ENCODE data around the gene EMD. TPM values are rescaled to one million over a fixed set of nuclear protein-coding genes. Genes with fewer than 3 reads are reported as not detected.
"Not testable (repeated sequence)": the region's sequence is repeated elsewhere in the genome, so short reads cannot be mapped to it uniquely, and the experiment has no call there.

EMD gene
- total RNA-seq, 1 experiment from 2014 or later: 79.6 TPM

GRCh38 chrX:154384284-154384892 is 5.3 kb downstream of the EMD start:
- no peak for DNase-seq (ENCODE audit: low spot score)
- no peak overlapping the region for H3K4me3 ChIP-seq (ENCODE audit: low read depth, low read length, poor library complexity, severe bottlenecking)
- intact Hi-C loops (cut with micrococcal nuclease; ENCODE audit: unreplicated experiment): no loop called here
- no peaks in the 10 kb centered on the region for H3K9me3 ChIP-seq (ENCODE audit: low read depth, low read length, poor library complexity, severe bottlenecking)
- no peaks in the 10 kb centered on the region for H3K27me3 ChIP-seq (replicated peaks; ENCODE audit: insufficient read depth, low read depth, low read length, poor library complexity)
- no peaks in the 10 kb centered on the region for H3K36me3 ChIP-seq (ENCODE audit: insufficient read depth, low read length, poor library complexity, severe bottlenecking)
- H3K4me1 ChIP-seq (ENCODE audit: insufficient read depth, low read length, poor library complexity, severe bottlenecking): no peaks in the 10 kb centered on the region
- no peak overlapping the region for H3K27ac ChIP-seq (ENCODE audit: low read depth, low read length, poor library complexity, severe bottlenecking)
- no TSS peak for BruUV-seq (replicated peaks)
- TF ChIP-seq CTCF (conservative IDR thresholded peaks at IDR 0.05; ENCODE audit: low read depth, low read length) (no peak), EZH2 (IDR thresholded peaks at IDR 0.05; ENCODE audit: borderline replicate concordance, low read depth, low read length, poor library complexity, severe bottlenecking) (no peak)
- ChIA-PET POLR2A (ENCODE audit: low non-redundant PET) (no interaction called here), CTCF (interaction anchor here (1.3 kb wide), 1 partner anchor 11 kb away, joined by 4 read pairs; no protein-coding TSS in a partner anchor)

- H3K9me3 ChIP-seq (ENCODE audit: low read depth, low read length, poor library complexity, severe bottlenecking); H3K27ac ChIP-seq (ENCODE audit: low read depth, low read length, poor library complexity, severe bottlenecking); DNase-seq (ENCODE audit: low spot score); intact Hi-C loops (cut with micrococcal nuclease; ENCODE audit: unreplicated experiment); POLR2A ChIA-PET (ENCODE audit: low non-redundant PET); H3K4me1 ChIP-seq (ENCODE audit: insufficient read depth, low read length, poor library complexity, severe bottlenecking); H3K36me3 ChIP-seq (ENCODE audit: insufficient read depth, low read length, poor library complexity, severe bottlenecking); H3K27me3 ChIP-seq (replicated peaks; ENCODE audit: insufficient read depth, low read depth, low read length, poor library complexity); H3K4me3 ChIP-seq (ENCODE audit: low read depth, low read length, poor library complexity, severe bottlenecking); BruUV-seq (replicated peaks); CTCF ChIA-PET: not testable (repeated sequence)
These were observed 9.0 kb downstream of the EMD start for GRCh38 chrX:154388094-154388493.

GRCh38 chrX:154388649-154389048 is 9.6 kb downstream of the EMD start:
- POLR2A ChIA-PET (ENCODE audit: low non-redundant PET); H3K27me3 ChIP-seq (replicated peaks; ENCODE audit: insufficient read depth, low read depth, low read length, poor library complexity); CTCF ChIA-PET; H3K36me3 ChIP-seq (ENCODE audit: insufficient read depth, low read length, poor library complexity, severe bottlenecking); DNase-seq (ENCODE audit: low spot score); H3K4me1 ChIP-seq (ENCODE audit: insufficient read depth, low read length, poor library complexity, severe bottlenecking); H3K9me3 ChIP-seq (ENCODE audit: low read depth, low read length, poor library complexity, severe bottlenecking); BruUV-seq (replicated peaks); H3K27ac ChIP-seq (ENCODE audit: low read depth, low read length, poor library complexity, severe bottlenecking); intact Hi-C loops (cut with micrococcal nuclease; ENCODE audit: unreplicated experiment); H3K4me3 ChIP-seq (ENCODE audit: low read depth, low read length, poor library complexity, severe bottlenecking): not testable (repeated sequence)

- POLR2A ChIA-PET (ENCODE audit: low non-redundant PET); BruUV-seq (replicated peaks); CTCF ChIA-PET; H3K27me3 ChIP-seq (replicated peaks; ENCODE audit: insufficient read depth, low read depth, low read length, poor library complexity); DNase-seq (ENCODE audit: low spot score); H3K27ac ChIP-seq (ENCODE audit: low read depth, low read length, poor library complexity, severe bottlenecking); H3K9me3 ChIP-seq (ENCODE audit: low read depth, low read length, poor library complexity, severe bottlenecking); H3K4me1 ChIP-seq (ENCODE audit: insufficient read depth, low read length, poor library complexity, severe bottlenecking); H3K4me3 ChIP-seq (ENCODE audit: low read depth, low read length, poor library complexity, severe bottlenecking); H3K36me3 ChIP-seq (ENCODE audit: insufficient read depth, low read length, poor library complexity, severe bottlenecking): not testable (repeated sequence)
- intact Hi-C loops (cut with micrococcal nuclease; ENCODE audit: unreplicated experiment): loop anchor here (10.0 kb wide), 1 partner anchor 415 kb away; the partner anchor contains the start of genes HCFC1 and TMEM187
These were observed 11.0 kb downstream of the EMD start for GRCh38 chrX:154389812-154390747.

- H3K27ac ChIP-seq (ENCODE audit: low read depth, low read length, poor library complexity, severe bottlenecking); H3K4me3 ChIP-seq (ENCODE audit: low read depth, low read length, poor library complexity, severe bottlenecking); H3K9me3 ChIP-seq (ENCODE audit: low read depth, low read length, poor library complexity, severe bottlenecking); H3K27me3 ChIP-seq (replicated peaks; ENCODE audit: insufficient read depth, low read depth, low read length, poor library complexity); POLR2A ChIA-PET (ENCODE audit: low non-redundant PET); DNase-seq (ENCODE audit: low spot score); CTCF ChIA-PET; H3K4me1 ChIP-seq (ENCODE audit: insufficient read depth, low read length, poor library complexity, severe bottlenecking); BruUV-seq (replicated peaks): not testable (repeated sequence)
- intact Hi-C loops (cut with micrococcal nuclease; ENCODE audit: unreplicated experiment): loop anchor here (10.0 kb wide), 1 partner anchor 422 kb away; the partner anchor contains the start of genes HCFC1 and TMEM187
- H3K36me3 ChIP-seq (ENCODE audit: insufficient read depth, low read length, poor library complexity, severe bottlenecking): peaks cover 25% of the 10 kb centered on the region
These were observed 17.3 kb downstream of the EMD start for GRCh38 chrX:154396363-154396762.
